Neutrophil (primary cell): Measurements from ENCODE around the gene VDAC1.

Source experiments
- H3K27ac ChIP-seq: fragments of 200-600 bp; sonication (generic); 2 replicates; pipeline ENCODE4 v1.5.1; 2016; ENCODE audit warnings: mild to moderate bottlenecking, moderate library complexity
- H3K27me3 ChIP-seq: fragments of 200-600 bp; sonication (generic); 2 replicates; pipeline ENCODE4 v1.6.0; 2016; ENCODE audit warnings: mild to moderate bottlenecking
- H3K36me3 ChIP-seq: fragments of 200-600 bp; sonication (generic); 2 replicates; pipeline ENCODE4 v1.5.1; 2017
- H3K4me1 ChIP-seq, 2 experiments: fragments of 200-600 bp in 1 of 2; sonication (generic) in 1 of 2; 1 replicate in 1 of 2; 2 replicates in 1 of 2; pipeline versions ENCODE4 v1.5.1 to v1.6.1; 2013 to 2016; ENCODE audit warnings: low read depth in 1 of 2, low read length in 1 of 2, mild to moderate bottlenecking in 1 of 2, moderate library complexity in 1 of 2; ENCODE audit not compliant: control insufficient read depth in 1 of 2, insufficient read depth in 1 of 2
- H3K4me3 ChIP-seq, 2 experiments: fragments of 200-600 bp in 1 of 2; sonication (generic) in 1 of 2; 1 replicate in 1 of 2; 2 replicates in 1 of 2; pipeline ENCODE4 v1.5.1; 2013 to 2016; ENCODE audit warnings: low read depth in 1 of 2, low read length in 1 of 2, mild to moderate bottlenecking in 1 of 2, moderate library complexity in 1 of 2
- H3K9me3 ChIP-seq: fragments of 200-600 bp; sonication (generic); 2 replicates; pipeline ENCODE4 v1.5.1; 2016
- CTCF ChIP-seq: fragments of 200-600 bp; sonication (generic); IDR thresholded peaks from 2 replicates; pipeline ENCODE4 v1.5.1; 2016; ENCODE audit warnings: antibody characterized with exemption

VDAC1 gene

GRCh38 chr5:133993185-133993936 is 11.4 kb downstream of the VDAC1 start:
- TF ChIP-seq CTCF = no peak
- peaks cover 24% of the 10 kb centered on the region for H3K36me3 ChIP-seq
- H3K4me3 ChIP-seq = no peak overlapping the region
- H3K27me3 ChIP-seq = no peaks in the 10 kb centered on the region
- H3K9me3 ChIP-seq = no peaks in the 10 kb centered on the region
- H3K4me1 ChIP-seq = no peaks in the 10 kb centered on the region
- no peak overlapping the region for H3K27ac ChIP-seq

GRCh38 chr5:133992429-133993155 is 12.2 kb downstream of the VDAC1 start:
- no peak for TF ChIP-seq CTCF
- Histone ChIP-seq H3K27ac (no peak overlapping the region), H3K36me3 (peaks cover 26% of the 10 kb centered on the region), H3K4me3 (no peak overlapping the region), H3K4me1 (no peaks in the 10 kb centered on the region), H3K9me3 (no peaks in the 10 kb centered on the region), H3K27me3 (no peaks in the 10 kb centered on the region)

- Histone ChIP-seq H3K4me1 (no peaks in the 10 kb centered on the region), H3K9me3 (no peaks in the 10 kb centered on the region), H3K4me3 (no peak overlapping the region), H3K27ac (no peak overlapping the region), H3K36me3 (peaks cover 26% of the 10 kb centered on the region), H3K27me3 (no peaks in the 10 kb centered on the region)
- no peak for TF ChIP-seq CTCF
Observed at GRCh38 chr5:133991171-133991910, 13.4 kb downstream of the VDAC1 start.

- Histone ChIP-seq H3K27me3 (no peaks in the 10 kb centered on the region), H3K4me1 (no peaks in the 10 kb centered on the region), H3K36me3 (peaks cover 26% of the 10 kb centered on the region), H3K9me3 (no peaks in the 10 kb centered on the region), H3K4me3 (no peak overlapping the region), H3K27ac (no peak overlapping the region)
- TF ChIP-seq CTCF = no peak
Observed at GRCh38 chr5:133990396-133990795, 14.4 kb downstream of the VDAC1 start.

GRCh38 chr5:133985540-133986180 is 19.1 kb downstream of the VDAC1 start:
- TF ChIP-seq CTCF = no peak
- H3K9me3 ChIP-seq = no peaks in the 10 kb centered on the region
- H3K27me3 ChIP-seq = no peaks in the 10 kb centered on the region
- H3K4me1 ChIP-seq = no peaks in the 10 kb centered on the region
- no peak overlapping the region for H3K27ac ChIP-seq
- H3K36me3 ChIP-seq = peaks cover 21% of the 10 kb centered on the region
- no peak overlapping the region for H3K4me3 ChIP-seq
